Measurements from ENCODE around the gene NEK3. TPM values are rescaled to one million over a fixed set of nuclear protein-coding genes. Genes with fewer than 3 reads are reported as not detected.
"Not testable (repeated sequence)": the region's sequence is repeated elsewhere in the genome, so short reads cannot be mapped to it uniquely, and the experiment has no call there.

The NEK3 gene
- total and polyA plus RNA-seq, 12 donors, result 4.5 to 37.9 (median 6.1) TPM

DNA sequence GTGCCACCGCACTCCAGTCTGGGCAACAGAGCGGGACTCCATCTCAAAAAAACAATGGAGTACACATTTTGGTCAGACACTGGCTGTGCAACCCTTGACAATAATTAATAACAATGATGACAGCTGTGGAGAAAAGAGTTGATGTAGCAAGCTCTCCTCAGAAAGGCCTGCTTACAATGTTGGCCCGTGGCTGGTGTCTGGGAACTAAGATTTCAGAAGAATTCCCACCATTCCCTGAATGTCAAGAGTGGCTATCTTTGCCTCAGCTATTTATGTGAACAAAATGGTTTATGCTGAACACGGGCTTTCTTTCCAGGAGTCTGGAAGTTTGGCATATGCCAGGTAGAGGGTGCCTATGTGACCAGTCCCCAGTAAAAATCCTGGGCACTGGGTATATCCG is 56.0 kb downstream of the NEK3 start:
- H3K4me1 ChIP-seq, result no peaks in the 10 kb centered on the region
- H3K27ac ChIP-seq, result no peak overlapping the region
- TF ChIP-seq, protein P1, sequence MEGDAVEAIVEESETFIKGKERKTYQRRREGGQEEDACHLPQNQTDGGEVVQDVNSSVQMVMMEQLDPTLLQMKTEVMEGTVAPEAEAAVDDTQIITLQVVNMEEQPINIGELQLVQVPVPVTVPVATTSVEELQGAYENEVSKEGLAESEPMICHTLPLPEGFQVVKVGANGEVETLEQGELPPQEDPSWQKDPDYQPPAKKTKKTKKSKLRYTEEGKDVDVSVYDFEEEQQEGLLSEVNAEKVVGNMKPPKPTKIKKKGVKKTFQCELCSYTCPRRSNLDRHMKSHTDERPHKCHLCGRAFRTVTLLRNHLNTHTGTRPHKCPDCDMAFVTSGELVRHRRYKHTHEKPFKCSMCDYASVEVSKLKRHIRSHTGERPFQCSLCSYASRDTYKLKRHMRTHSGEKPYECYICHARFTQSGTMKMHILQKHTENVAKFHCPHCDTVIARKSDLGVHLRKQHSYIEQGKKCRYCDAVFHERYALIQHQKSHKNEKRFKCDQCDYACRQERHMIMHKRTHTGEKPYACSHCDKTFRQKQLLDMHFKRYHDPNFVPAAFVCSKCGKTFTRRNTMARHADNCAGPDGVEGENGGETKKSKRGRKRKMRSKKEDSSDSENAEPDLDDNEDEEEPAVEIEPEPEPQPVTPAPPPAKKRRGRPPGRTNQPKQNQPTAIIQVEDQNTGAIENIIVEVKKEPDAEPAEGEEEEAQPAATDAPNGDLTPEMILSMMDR (IDR thresholded peaks at IDR 0.05), result no peak
- intact Hi-C loops (cut with DNase I), result no loop called here
- no peak overlapping the region for H3K4me3 ChIP-seq
- 76 to 84% methylated on average over 5 of the region's 5 CpGs for WGBS, 2 donors
- H3K27me3 ChIP-seq, result no peaks in the 10 kb centered on the region
- H3K9me3 ChIP-seq, result no peaks in the 10 kb centered on the region
- DNase-seq (no peak), ATAC-seq (no peak)
- no peaks in the 10 kb centered on the region for H3K36me3 ChIP-seq

DNA sequence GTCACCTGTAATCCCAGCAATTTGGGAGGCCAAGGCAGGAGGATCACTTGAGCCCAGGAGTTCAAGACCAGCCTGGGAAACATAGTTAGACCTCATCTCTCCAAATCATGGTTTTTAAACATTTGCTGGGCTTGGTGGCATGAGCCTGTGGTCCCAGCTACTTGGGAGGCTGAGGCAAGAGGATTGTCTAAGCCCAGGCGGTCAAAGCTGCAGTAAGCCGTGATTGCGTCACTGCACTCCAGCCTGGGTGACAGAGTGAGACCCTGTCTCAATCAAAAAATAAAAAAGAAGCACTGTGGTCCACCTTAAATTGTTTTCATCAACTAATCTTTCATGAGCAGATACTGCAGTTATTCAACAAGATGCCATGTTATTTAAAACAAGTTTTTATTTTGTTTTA is 57.0 kb downstream of the NEK3 start:
- intact Hi-C loops (cut with DNase I); H3K27ac ChIP-seq; H3K4me1 ChIP-seq; H3K9me3 ChIP-seq; H3K27me3 ChIP-seq; H3K4me3 ChIP-seq; ATAC-seq; DNase-seq; H3K36me3 ChIP-seq: not testable (repeated sequence)
- 96% methylated on average over 3 of the region's 3 CpGs for WGBS, 2 donors

DNA sequence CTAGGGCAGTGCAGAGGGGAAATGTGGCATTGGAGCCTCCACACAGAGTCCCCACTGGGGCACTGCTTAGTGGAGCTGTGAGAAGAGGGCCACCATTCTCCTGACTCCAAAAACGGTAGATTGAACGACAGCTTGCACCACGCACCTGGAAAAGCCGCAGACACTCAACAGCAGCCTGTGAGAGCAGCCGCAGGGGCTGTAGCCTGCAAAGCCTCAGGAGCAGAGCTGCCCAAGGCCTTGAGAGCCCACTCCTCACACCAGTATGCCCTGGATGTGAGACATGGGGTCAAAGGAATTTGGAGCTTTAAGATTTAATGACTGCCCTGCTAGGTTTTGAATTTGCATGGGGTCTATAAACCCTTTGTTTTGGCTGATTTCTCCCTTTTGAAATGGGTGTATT is 62.2 kb downstream of the NEK3 start:
- H3K36me3 ChIP-seq, result no peaks in the 10 kb centered on the region
- no peak for DNase-seq
- intact Hi-C loops (cut with DNase I), result no loop called here
- no peak overlapping the region for H3K27ac ChIP-seq
- no peaks in the 10 kb centered on the region for H3K4me1 ChIP-seq
- TF ChIP-seq, protein P1 (IDR thresholded peaks at IDR 0.05), result no peak
- H3K9me3 ChIP-seq, result no peaks in the 10 kb centered on the region
- H3K27me3 ChIP-seq, result no peaks in the 10 kb centered on the region
- no peak for ATAC-seq
- WGBS, 2 donors, result 90 to 94% methylated on average over 5 of the region's 5 CpGs
- H3K4me3 ChIP-seq, result no peak overlapping the region

DNA sequence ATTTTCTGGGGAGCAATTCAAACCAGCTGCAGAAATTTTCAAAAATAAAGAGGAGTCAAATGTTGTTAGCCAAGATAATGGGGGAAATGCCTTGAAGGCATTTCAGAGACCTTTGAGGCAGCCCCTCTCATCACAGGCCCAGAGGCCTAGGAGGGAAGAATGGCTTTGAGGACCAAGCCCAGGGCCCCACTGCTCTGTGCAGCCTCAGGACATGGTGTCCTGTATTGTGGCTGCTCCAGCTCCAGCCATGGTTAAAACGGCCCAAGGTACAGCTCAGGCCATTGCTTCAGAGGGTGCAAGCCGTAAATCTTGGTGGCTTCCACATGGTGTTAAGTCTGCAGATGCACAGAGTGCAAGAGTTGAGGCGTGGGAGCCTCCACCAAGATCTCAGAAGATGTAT is 62.6 kb downstream of the NEK3 start:
- no peaks in the 10 kb centered on the region for H3K4me1 ChIP-seq
- no peak overlapping the region for H3K27ac ChIP-seq
- no peak overlapping the region for H3K4me3 ChIP-seq
- TF ChIP-seq, protein P1 (IDR thresholded peaks at IDR 0.05), result no peak
- ATAC-seq (no peak), DNase-seq (no peak)
- no peaks in the 10 kb centered on the region for H3K36me3 ChIP-seq
- no peaks in the 10 kb centered on the region for H3K27me3 ChIP-seq
- intact Hi-C loops (cut with DNase I), result no loop called here
- no peaks in the 10 kb centered on the region for H3K9me3 ChIP-seq
- WGBS, 2 donors, result 90 to 93% methylated on average over 3 of the region's 3 CpGs

DNA sequence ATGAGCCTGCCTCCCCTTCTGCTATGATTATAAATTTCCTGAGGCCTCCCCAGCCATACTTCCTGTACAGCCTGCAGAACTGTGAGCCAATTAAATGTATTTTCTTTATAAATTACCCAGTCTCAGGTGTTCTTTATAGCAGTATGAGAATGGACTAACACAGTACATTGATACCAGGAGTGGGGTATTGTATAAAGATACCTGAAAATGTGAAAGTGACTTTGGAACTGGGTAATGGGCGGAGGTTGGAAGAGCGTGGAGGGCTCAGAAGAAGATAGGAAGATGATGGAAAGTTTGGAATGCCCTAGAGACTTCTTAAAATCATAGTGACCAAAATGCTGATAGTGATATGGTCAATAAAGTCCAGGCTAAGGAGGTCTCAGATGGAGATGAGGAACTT is 63.3 kb downstream of the NEK3 start:
- 91 to 98% methylated on average over 2 of the region's 2 CpGs for WGBS, 2 donors
- no peak for ATAC-seq

More for the DNA sequence above, 63.3 kb downstream of the NEK3 start:
- Histone ChIP-seq H3K27me3 (no peaks in the 10 kb centered on the region), H3K9me3 (no peaks in the 10 kb centered on the region), H3K4me1 (no peaks in the 10 kb centered on the region), H3K36me3 (no peaks in the 10 kb centered on the region), H3K27ac (no peak overlapping the region), H3K4me3 (no peak overlapping the region)
- TF ChIP-seq, protein P1 (IDR thresholded peaks at IDR 0.05), result no peak
- intact Hi-C loops (cut with DNase I), result no loop called here
- DNase-seq, result no peak
